Suprapubic skin (tissue), 4 donors: ENCODE measurements around the gene RUNX1.

Experiments used
- CTCF ChIP-seq, 2 donors: fragments of 200-600 bp in 1 of 2; fragments of 450-650 bp in 1 of 2; sonication (generic) in 1 of 2; IDR thresholded peaks; one replicate each; pipeline ENCODE4 v1.5.1; 2016 to 2019; ENCODE audit warnings: antibody characterized with exemption in 2 of 2, mild to moderate bottlenecking in 1 of 2, moderate library complexity in 1 of 2
- EP300 ChIP-seq: sonication (generic); formaldehyde crosslinking; IDR thresholded peaks from one replicate; pipeline ENCODE4 v1.6.1; 2017; ENCODE audit warnings: antibody characterized with exemption
- POLR2AphosphoS5 ChIP-seq, 3 donors: sonication (generic); formaldehyde crosslinking; IDR thresholded peaks; one replicate each; pipeline ENCODE4 v1.6.1; 2017; ENCODE audit warnings: antibody characterized with exemption in 3 of 3

GRCh38 chr21:34887105-34887442 lies 162.0 kb downstream of the RUNX1 start:
- TF ChIP-seq CTCF (IDR thresholded peaks at IDR 0.05) (no peak), POLR2AphosphoS5 (IDR thresholded peaks at IDR 0.05) (no peak), EP300 (no peak)
